ENCODE data around the gene SDK2.

SDK2 gene

GRCh38 chr17:73420897-73421296 is 223.3 kb downstream of the SDK2 start:
- Histone ChIP-seq H3K9me3 (ENCODE audit: control insufficient read depth in 1 of 2, low read length in 2 of 2) (no peaks in the 10 kb centered on the region), H3K4me1 (ENCODE audit: control insufficient read depth in 1 of 2, insufficient read depth in 2 of 2, low read length in 2 of 2) (no peaks in the 10 kb centered on the region), H3K36me3 (ENCODE audit: control insufficient read depth in 1 of 2, insufficient read depth in 2 of 2, low read length in 2 of 2) (no peaks in the 10 kb centered on the region), H3K4me3 (ENCODE audit: low read depth in 1 of 2, low read length in 2 of 2) (no peak overlapping the region), H3K27ac (ENCODE audit: low read length) (no peak overlapping the region), H3K27me3 (ENCODE audit: low read depth, low read length) (no peaks in the 10 kb centered on the region)

GRCh38 chr17:73419881-73420280 is 224.4 kb downstream of the SDK2 start:
- H3K4me1 ChIP-seq (ENCODE audit: control insufficient read depth in 1 of 2, insufficient read depth in 2 of 2, low read length in 2 of 2): no peaks in the 10 kb centered on the region
- H3K4me3 ChIP-seq (ENCODE audit: low read depth in 1 of 2, low read length in 2 of 2): no peak overlapping the region
- no peaks in the 10 kb centered on the region for H3K9me3 ChIP-seq (ENCODE audit: control insufficient read depth in 1 of 2, low read length in 2 of 2)
- H3K27ac ChIP-seq (ENCODE audit: low read length): no peak overlapping the region
- H3K27me3 ChIP-seq (ENCODE audit: low read depth, low read length): no peaks in the 10 kb centered on the region
- no peaks in the 10 kb centered on the region for H3K36me3 ChIP-seq (ENCODE audit: control insufficient read depth in 1 of 2, insufficient read depth in 2 of 2, low read length in 2 of 2)

- H3K4me1 ChIP-seq (ENCODE audit: control insufficient read depth in 1 of 2, insufficient read depth in 2 of 2, low read length in 2 of 2): no peaks in the 10 kb centered on the region
- H3K36me3 ChIP-seq (ENCODE audit: control insufficient read depth in 1 of 2, insufficient read depth in 2 of 2, low read length in 2 of 2): no peaks in the 10 kb centered on the region
- no peaks in the 10 kb centered on the region for H3K9me3 ChIP-seq (ENCODE audit: control insufficient read depth in 1 of 2, low read length in 2 of 2)
- no peaks in the 10 kb centered on the region for H3K27me3 ChIP-seq (ENCODE audit: low read depth, low read length)
- H3K4me3 ChIP-seq (ENCODE audit: low read depth in 1 of 2, low read length in 2 of 2): no peak overlapping the region
- H3K27ac ChIP-seq (ENCODE audit: low read length): no peak overlapping the region
Measured at GRCh38 chr17:73419051-73419450, 225.2 kb downstream of the SDK2 start.

- no peaks in the 10 kb centered on the region for H3K27me3 ChIP-seq (ENCODE audit: low read depth, low read length)
- H3K4me3 ChIP-seq (ENCODE audit: low read depth in 1 of 2, low read length in 2 of 2): no peak overlapping the region
Measured at GRCh38 chr17:73415782-73416181, 228.5 kb downstream of the SDK2 start.

GRCh38 chr17:73414171-73414955 is 229.9 kb downstream of the SDK2 start:
- Histone ChIP-seq H3K36me3 (ENCODE audit: control insufficient read depth in 1 of 2, insufficient read depth in 2 of 2, low read length in 2 of 2) (no peaks in the 10 kb centered on the region), H3K4me3 (ENCODE audit: low read depth in 1 of 2, low read length in 2 of 2) (no peak overlapping the region), H3K9me3 (ENCODE audit: control insufficient read depth in 1 of 2, low read length in 2 of 2) (no peaks in the 10 kb centered on the region), H3K4me1 (ENCODE audit: control insufficient read depth in 1 of 2, insufficient read depth in 2 of 2, low read length in 2 of 2) (no peaks in the 10 kb centered on the region), H3K27ac (ENCODE audit: low read length) (no peak overlapping the region), H3K27me3 (ENCODE audit: low read depth, low read length) (no peaks in the 10 kb centered on the region)

More at GRCh38 chr17:73415782-73416181, 228.5 kb downstream of the SDK2 start:
- H3K36me3 ChIP-seq (ENCODE audit: control insufficient read depth in 1 of 2, insufficient read depth in 2 of 2, low read length in 2 of 2): no peaks in the 10 kb centered on the region
- no peaks in the 10 kb centered on the region for H3K9me3 ChIP-seq (ENCODE audit: control insufficient read depth in 1 of 2, low read length in 2 of 2)
- H3K27ac ChIP-seq (ENCODE audit: low read length): no peak overlapping the region
- no peaks in the 10 kb centered on the region for H3K4me1 ChIP-seq (ENCODE audit: control insufficient read depth in 1 of 2, insufficient read depth in 2 of 2, low read length in 2 of 2)

- Histone ChIP-seq H3K4me3 (ENCODE audit: low read depth in 1 of 2, low read length in 2 of 2) (no peak overlapping the region), H3K27ac (ENCODE audit: low read length) (no peak overlapping the region), H3K27me3 (ENCODE audit: low read depth, low read length) (no peaks in the 10 kb centered on the region), H3K4me1 (ENCODE audit: control insufficient read depth in 1 of 2, insufficient read depth in 2 of 2, low read length in 2 of 2) (no peaks in the 10 kb centered on the region), H3K36me3 (ENCODE audit: control insufficient read depth in 1 of 2, insufficient read depth in 2 of 2, low read length in 2 of 2) (no peaks in the 10 kb centered on the region), H3K9me3 (ENCODE audit: control insufficient read depth in 1 of 2, low read length in 2 of 2) (no peaks in the 10 kb centered on the region)
Measured at GRCh38 chr17:73412914-73413313, 231.3 kb downstream of the SDK2 start.

GRCh38 chr17:73411313-73411747 is 232.9 kb downstream of the SDK2 start:
- Histone ChIP-seq H3K36me3 (ENCODE audit: control insufficient read depth in 1 of 2, insufficient read depth in 2 of 2, low read length in 2 of 2) (no peaks in the 10 kb centered on the region), H3K9me3 (ENCODE audit: control insufficient read depth in 1 of 2, low read length in 2 of 2) (no peaks in the 10 kb centered on the region), H3K27me3 (ENCODE audit: low read depth, low read length) (no peaks in the 10 kb centered on the region), H3K4me1 (ENCODE audit: control insufficient read depth in 1 of 2, insufficient read depth in 2 of 2, low read length in 2 of 2) (no peaks in the 10 kb centered on the region), H3K27ac (ENCODE audit: low read length) (no peak overlapping the region), H3K4me3 (ENCODE audit: low read depth in 1 of 2, low read length in 2 of 2) (no peak overlapping the region)

- Histone ChIP-seq H3K9me3 (ENCODE audit: control insufficient read depth in 1 of 2, low read length in 2 of 2) (no peaks in the 10 kb centered on the region), H3K27me3 (ENCODE audit: low read depth, low read length) (no peaks in the 10 kb centered on the region), H3K27ac (ENCODE audit: low read length) (no peak overlapping the region), H3K4me3 (ENCODE audit: low read depth in 1 of 2, low read length in 2 of 2) (no peak overlapping the region), H3K36me3 (ENCODE audit: control insufficient read depth in 1 of 2, insufficient read depth in 2 of 2, low read length in 2 of 2) (no peaks in the 10 kb centered on the region), H3K4me1 (ENCODE audit: control insufficient read depth in 1 of 2, insufficient read depth in 2 of 2, low read length in 2 of 2) (no peaks in the 10 kb centered on the region)
Measured at GRCh38 chr17:73410586-73411312, 233.5 kb downstream of the SDK2 start.

GRCh38 chr17:73404246-73404645 is 240.0 kb downstream of the SDK2 start:
- H3K4me3 ChIP-seq (ENCODE audit: low read depth in 1 of 2, low read length in 2 of 2): no peak overlapping the region
- no peaks in the 10 kb centered on the region for H3K4me1 ChIP-seq (ENCODE audit: control insufficient read depth in 1 of 2, insufficient read depth in 2 of 2, low read length in 2 of 2)
- no peaks in the 10 kb centered on the region for H3K36me3 ChIP-seq (ENCODE audit: control insufficient read depth in 1 of 2, insufficient read depth in 2 of 2, low read length in 2 of 2)
- H3K27me3 ChIP-seq (ENCODE audit: low read depth, low read length): no peaks in the 10 kb centered on the region
- no peaks in the 10 kb centered on the region for H3K9me3 ChIP-seq (ENCODE audit: control insufficient read depth in 1 of 2, low read length in 2 of 2)
- H3K27ac ChIP-seq (ENCODE audit: low read length): no peak overlapping the region

- no peaks in the 10 kb centered on the region for H3K4me1 ChIP-seq (ENCODE audit: control insufficient read depth in 1 of 2, insufficient read depth in 2 of 2, low read length in 2 of 2)
- no peaks in the 10 kb centered on the region for H3K27me3 ChIP-seq (ENCODE audit: low read depth, low read length)
- H3K36me3 ChIP-seq (ENCODE audit: control insufficient read depth in 1 of 2, insufficient read depth in 2 of 2, low read length in 2 of 2): no peaks in the 10 kb centered on the region
- H3K27ac ChIP-seq (ENCODE audit: low read length): no peak overlapping the region
- H3K4me3 ChIP-seq (ENCODE audit: low read depth in 1 of 2, low read length in 2 of 2): no peak overlapping the region
- no peaks in the 10 kb centered on the region for H3K9me3 ChIP-seq (ENCODE audit: control insufficient read depth in 1 of 2, low read length in 2 of 2)
Measured at GRCh38 chr17:73402466-73402865, 241.8 kb downstream of the SDK2 start.

- Histone ChIP-seq H3K27ac (ENCODE audit: low read length) (no peak overlapping the region), H3K4me1 (ENCODE audit: control insufficient read depth in 1 of 2, insufficient read depth in 2 of 2, low read length in 2 of 2) (no peaks in the 10 kb centered on the region), H3K36me3 (ENCODE audit: control insufficient read depth in 1 of 2, insufficient read depth in 2 of 2, low read length in 2 of 2) (no peaks in the 10 kb centered on the region), H3K27me3 (ENCODE audit: low read depth, low read length) (no peaks in the 10 kb centered on the region), H3K4me3 (ENCODE audit: low read depth in 1 of 2, low read length in 2 of 2) (no peak overlapping the region), H3K9me3 (ENCODE audit: control insufficient read depth in 1 of 2, low read length in 2 of 2) (no peaks in the 10 kb centered on the region)
Measured at GRCh38 chr17:73401911-73402310, 242.3 kb downstream of the SDK2 start.

Data from muscle layer of duodenum (tissue), 2 donors.